ENCODE data around the gene PRPF40B. TPM values are rescaled to one million over a fixed set of nuclear protein-coding genes. Genes with fewer than 3 reads are reported as not detected.
A peak's percentile ranks its signal among the peaks of the same experiment; 100 is the strongest.

The PRPF40B gene
- total RNA-seq, 1 donor from 2014 or later = 33.4 TPM

DNA sequence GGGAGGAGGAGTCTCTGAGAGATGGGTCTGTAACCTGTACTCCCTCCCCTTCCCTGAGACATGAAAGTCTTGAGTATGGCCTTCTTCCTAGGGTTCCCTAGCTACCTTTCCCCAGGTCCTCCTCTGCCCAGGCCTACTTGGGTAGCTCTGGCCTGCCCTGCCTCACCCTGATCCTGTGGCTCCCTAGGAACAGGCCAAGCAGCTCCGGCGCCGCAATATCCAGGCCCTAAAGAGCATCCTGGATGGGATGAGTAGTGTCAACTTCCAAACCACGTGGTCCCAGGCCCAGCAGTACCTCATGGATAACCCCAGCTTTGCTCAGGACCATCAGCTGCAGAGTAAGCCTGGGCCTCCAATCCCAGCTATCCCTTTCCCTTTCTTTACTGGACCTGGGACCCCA, 12.3 kb downstream of the PRPF40B start:
- no peak for DNase-seq (ENCODE audit: low spot score)

DNA sequence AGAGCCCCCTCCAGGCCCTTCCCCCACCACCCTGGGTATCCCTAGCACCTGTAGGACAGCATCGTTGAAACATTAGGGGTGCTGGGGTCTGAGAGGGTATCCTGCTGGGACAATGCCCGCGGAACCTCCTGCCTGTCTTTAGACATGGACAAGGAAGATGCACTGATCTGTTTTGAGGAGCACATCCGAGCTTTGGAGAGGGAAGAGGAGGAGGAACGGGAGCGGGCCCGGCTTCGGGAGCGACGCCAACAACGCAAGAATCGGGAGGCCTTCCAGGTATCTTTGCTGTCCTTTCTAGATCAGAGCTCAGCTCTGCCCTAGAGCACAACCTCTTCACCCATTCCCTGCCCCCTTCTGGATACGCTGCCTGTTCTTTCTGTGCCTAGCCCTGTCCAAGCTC, 13.2 kb downstream of the PRPF40B start:
- DNase-seq (ENCODE audit: low spot score) = no peak

DNA sequence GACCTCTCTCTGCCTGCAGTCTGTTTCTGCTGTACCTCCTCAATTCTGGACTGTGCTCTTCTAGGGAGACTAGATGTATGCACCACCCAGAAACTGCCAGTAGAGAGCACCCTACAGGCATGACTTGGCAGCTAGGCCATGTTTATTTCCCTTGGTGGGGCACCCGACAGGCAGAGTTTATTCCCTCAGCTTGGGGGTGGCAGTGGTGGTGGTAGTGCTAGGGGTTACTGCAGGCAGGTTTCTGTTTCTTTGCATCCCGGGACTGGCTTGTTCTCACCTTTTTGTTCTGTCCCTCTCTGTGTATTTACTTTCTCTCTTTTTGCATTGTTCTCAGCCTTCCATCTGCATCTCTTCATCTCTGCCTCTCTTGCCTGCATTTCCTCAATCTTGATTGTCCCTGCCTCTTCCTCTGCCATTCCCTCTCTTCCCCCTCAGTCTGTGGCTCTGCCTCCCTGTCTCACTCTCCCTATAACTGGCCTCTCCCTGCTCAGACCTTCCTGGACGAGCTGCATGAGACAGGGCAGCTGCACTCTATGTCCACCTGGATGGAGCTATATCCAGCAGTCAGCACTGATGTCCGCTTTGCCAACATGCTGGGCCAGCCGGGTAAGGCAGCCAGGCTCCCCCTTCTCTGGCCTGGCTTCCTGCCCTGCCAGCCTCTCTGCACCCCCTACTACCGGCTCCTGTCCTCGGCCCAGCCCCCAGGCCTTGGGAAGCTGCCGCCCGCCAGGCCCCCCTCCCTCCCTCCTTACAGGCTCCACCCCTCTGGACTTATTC, 13.8 kb downstream of the PRPF40B start:
- peak; percentile 54 for DNase-seq (ENCODE audit: low spot score)

DNA sequence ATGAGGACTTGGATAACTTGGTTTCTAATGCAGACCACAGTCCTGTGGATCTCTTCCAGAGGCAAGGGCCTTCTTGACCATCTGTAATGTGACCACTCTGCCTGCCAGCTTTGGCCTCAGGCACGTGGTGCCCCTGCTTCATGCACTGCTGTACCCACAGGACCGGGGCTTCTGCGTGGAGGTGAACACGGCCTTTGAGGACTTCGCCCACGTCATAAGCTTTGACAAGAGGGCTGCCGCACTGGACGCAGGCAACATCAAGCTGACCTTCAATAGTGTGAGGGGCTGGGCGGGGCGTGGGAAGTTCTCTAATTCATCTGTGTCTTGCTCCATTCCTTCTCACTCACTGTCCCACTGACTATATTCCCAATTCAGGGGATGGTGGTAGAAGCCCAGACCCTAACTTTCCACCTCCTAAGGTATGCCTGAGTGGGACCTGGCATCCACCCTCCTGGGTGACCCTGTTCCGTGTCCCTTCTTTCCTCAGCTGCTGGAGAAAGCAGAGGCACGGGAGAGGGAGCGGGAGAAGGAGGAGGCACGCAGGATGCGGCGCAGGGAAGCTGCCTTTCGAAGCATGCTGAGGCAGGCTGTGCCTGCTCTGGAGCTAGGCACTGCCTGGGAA, 18.5 kb downstream of the PRPF40B start:
- no peak for DNase-seq (ENCODE audit: low spot score)

DNA sequence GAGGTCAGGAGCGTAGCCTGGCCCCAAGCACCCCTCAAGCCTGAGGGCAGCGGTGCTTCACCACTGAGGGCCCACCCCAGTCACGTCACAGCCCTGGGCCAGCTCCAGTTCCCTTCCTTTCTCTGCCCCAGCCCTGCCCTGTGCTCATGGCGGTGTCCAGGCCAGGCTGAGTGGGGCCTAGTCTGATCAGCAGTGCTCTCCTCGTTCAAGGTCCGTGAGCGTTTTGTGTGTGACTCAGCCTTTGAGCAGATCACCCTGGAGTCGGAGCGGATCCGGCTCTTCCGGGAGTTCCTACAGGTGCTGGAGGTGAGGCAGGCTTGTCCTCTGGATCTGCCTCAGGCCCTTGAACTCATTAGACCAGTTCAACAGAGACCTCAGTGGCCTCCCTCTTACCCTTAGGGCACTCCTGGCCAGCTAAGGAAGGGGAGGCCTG, 19.0 kb downstream of the PRPF40B start:
- no peak for DNase-seq (ENCODE audit: low spot score)

DNA sequence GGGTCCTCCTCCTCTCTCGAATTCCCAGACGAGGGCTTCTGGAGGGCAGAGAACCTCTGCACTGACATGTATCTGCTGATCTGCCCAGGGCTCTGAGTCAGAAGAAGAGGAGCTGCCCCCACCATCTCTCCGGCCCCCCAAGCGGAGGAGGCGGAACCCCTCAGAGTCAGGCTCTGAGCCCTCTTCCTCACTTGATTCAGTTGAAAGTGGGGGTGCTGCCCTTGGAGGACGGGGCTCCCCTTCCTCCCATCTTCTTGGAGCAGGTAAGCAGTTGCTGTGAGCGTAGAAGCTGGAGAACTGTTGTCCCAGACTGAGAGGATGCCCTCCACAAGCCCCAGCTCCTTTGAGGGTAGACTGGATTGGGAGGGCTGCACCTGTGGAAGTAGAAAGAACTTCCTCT, 19.8 kb downstream of the PRPF40B start:
- DNase-seq (ENCODE audit: low spot score) = no peak

DNA sequence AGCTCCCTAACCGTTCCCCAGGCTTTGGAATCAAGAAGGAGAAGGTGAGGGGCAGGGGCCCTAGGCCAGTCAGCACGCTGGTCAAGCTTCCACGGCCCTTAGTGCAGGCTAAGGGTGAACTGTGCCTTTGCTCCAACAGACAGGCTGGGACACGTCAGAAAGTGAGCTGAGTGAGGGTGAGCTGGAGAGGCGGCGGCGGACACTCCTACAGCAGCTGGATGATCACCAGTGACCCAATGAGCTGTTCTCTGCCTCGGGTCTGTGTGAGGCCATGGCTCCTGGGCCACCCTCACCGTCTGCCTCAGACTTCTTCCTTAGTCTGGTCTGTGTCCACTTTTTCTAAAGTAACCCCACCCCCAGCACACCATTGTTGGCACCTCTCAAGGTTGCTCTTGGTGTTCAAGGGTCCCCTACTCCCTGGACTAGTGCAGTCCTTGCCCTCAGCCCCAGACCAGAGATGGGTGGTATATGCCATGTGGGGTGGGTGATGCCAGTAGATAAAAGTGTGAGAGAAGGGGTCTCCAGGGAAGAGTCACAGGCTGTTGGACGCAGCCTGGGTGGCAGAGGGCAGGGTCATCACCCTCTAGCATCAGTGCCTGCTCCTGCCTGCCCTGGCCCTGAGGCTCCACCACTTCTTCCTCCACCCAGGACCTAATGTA, 20.7 kb downstream of the PRPF40B start:
- DNase-seq (ENCODE audit: low spot score) = no peak

DNA sequence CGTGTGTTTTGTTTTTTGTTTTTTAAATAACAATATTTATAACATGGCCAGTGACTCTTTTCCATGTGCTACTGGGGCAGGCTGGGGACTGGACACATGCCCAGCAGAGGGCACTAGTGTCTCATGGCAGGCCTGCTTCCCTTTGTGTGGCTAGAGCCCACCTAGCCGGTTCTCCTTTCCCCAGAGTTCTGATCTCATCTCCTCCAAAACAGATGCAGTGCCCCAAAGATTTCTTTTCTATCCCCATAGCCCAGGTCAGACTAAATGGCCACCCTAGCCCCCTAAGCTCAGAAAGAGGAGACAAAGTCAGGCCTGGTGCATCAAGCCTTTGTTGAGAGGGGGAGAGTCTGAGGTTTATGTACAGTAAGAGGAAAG, 21.2 kb downstream of the PRPF40B start:
- peak; percentile 77 for DNase-seq (ENCODE audit: low spot score)

DNA sequence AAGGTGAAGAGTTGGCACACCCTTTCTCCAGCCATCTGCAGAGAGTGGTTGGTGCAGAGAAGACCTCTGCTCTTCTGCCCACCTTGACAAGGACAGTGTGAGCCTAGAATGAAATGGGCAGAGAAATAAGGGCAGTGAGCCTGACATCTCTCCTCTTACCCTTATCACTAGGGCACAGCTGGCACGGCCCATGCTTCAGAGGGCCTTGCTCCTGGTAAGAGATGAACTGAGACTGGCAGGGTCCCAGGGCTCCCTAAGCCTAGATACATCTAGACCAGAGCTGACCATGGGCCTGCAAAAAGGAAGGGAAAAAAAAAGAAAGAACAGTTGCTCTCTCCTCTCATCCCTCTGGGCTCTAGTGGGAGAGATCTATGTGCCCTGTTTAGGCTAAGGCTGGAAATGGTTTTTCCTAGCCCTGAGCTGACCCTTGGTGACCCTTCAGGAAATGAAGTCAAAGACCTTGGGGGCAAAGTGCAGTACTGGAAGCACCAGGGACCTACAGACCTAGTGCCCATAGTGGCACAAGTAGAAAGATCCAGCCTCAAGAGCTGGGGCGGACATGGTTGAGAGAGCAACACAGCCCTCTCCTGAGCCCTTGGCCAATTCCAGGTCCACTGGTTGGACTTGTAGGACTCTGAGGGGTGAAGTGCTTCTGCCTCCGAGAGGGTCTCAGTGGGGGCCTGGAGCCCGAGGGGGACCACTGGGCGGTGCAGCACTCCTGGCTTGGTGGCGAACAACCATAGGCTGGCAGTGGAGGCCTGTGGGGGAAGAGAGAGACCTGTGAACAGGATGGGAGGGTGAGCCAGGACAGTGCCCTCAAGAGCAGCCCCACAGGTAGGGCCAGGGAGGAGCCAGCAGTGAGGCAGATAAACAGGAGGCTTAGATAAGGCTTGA, 22.0 kb downstream of the PRPF40B start:
- DNase-seq (ENCODE audit: low spot score) = no peak

DNA sequence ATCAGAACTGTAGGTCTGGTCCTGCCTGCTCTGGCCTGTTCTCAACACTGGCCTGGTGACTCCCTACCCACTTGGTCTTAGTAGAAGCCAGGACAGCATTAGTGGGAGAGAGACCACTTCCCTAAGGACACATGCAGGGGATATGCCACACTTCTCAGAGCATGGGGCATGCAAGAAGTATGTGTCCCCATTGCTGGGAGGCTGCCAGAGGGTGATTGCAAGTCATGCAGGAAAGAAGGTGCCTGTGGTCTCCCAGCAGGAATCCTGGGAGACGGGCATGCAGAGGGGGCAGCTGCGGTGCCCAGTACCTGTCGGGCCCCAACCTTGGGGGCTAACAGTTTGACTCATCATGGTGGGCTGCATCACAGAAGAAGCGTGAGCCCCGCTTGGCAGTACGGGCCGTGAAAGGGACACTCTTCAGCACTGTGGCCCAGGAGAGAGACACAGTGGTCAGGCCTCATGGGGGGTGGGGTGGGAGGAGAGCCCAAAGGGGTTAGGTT, 23.0 kb downstream of the PRPF40B start:
- DNase-seq (ENCODE audit: low spot score) = no peak

DNA sequence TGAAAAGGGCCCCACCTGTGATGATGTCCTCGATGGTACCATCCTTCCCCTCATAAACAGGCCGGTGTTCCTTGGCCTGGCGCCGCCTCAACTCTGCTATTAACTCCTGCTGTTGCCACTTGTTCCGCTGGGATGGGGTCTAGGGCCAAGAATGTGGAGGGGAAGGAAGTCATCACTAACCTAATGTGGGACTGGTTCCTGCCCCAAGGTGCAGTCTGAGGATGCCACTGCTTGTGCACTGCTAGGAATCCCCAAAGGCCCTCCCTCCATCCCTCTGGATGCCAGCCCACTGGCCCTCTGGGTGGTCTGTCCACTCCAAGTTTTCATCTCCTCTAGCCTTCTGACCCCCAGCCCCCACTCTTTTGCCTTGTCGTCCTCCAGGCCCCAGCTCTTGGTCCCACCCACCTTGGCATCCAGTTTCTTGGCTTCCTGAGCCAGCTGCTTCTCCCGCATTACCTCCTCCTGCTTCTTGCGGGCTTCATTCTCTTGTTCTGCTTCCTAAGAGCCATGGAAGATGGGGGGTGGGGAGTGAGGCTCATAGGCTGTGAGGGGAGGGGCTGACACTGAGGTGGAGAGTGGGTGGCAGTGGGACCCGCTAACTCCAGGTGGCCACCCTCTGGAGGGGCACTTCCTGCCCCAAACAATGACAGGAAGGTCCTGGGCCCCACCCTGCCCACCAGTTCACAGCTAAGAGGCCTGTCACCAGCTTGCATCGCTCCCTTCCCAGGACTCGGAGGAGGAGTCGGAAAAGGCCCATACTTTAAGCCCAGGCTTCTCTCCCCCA, 23.7 kb downstream of the PRPF40B start:
- DNase-seq (ENCODE audit: low spot score) = no peak

DNA sequence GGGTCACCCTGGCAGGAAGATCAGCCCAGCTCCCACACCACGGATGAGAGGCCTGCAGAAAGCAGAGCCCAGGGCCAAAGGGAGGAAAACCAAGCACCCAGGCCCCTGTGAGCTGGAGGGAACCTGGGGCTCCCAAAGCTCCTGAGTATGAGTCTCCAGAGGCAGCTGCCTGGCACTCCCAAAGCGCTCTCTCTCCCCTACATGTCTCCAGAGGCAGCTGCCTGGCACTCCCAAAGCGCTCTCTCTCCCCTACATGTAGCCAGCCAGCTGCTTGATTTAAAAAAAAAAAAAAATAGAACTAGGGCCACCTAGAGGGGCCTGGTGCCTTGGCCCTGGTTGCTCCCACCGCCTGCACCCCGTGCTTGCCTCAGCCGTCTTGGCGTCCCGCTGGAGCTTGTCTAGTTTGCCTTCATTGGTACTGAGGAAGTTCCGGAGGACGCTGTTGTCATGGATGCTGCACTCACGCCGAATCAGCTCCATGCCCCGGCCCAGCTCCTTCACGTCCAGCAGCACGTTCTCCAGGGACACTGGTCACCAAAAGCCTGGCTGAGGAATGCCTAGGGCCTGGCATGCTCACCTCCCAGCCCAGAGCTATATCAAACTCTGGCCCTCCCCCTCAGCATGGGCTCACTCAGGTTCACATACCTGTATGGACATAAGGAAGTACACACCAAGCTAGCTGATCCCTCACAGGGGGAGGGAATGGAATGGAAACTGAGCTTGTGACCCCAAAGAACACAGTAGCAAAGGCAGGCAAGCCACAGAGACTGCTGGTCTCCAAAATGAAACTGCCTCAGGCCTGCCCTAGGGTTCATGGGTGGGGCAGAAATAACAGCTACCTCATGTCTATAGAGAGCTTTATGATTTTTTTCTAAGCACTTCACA, 24.7 kb downstream of the PRPF40B start:
- no peak for DNase-seq (ENCODE audit: low spot score)

DNA sequence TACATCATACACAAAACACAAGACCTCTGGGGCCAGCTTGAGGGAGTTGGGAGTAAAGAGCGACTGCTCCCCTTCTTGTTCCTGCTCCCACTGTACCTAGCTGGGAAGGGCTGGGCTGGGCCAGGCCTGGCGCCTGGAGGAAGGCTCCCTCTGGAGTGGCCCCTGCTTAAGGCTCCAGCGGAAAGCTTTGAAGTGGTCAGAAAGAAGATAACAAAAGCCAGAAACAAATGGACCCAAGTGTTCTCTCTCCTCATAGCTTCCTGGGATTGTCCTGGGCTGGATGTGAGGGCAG, 25.3 kb downstream of the PRPF40B start:
- no peak for DNase-seq (ENCODE audit: low spot score)

DNA sequence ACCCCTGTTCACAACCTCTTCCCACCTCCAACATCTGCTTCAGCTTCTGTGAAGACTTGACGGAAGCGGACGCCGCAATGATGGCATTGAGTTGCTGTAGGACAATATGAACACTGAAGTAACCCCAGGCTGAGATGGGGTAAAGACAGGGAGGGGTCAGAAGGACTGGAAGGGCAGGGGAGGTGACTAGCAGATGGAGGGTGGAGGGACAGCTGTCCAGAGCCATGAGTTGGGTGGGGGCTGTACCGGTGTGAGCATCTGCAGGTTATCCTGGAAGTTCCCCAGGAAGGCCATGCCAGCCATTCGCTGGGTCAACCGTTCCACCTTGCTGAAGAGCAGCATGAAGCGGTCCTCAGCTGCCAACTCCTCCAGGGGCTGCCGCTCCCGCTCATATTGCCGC, 26.1 kb downstream of the PRPF40B start:
- no peak for DNase-seq (ENCODE audit: low spot score)

DNA sequence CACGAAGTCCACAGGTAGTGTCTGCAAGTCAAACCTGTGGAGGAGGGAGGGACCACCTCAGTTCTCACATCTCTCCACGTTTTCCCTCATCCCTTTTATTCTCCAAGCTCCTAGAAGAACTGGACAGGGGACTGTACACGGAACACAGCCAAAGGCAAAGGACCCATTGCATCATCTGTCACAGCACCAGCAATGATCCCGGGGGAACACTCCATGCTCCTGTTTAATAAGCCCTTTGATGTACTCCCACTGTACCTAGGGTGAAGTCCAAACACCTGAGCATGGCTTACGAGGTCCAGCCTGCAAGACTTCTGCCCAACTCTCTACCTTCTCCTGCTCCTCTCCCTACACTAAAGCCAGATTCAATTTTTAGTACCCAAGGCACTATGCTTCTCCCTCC, 26.5 kb downstream of the PRPF40B start:
- no peak for DNase-seq (ENCODE audit: low spot score)

DNA sequence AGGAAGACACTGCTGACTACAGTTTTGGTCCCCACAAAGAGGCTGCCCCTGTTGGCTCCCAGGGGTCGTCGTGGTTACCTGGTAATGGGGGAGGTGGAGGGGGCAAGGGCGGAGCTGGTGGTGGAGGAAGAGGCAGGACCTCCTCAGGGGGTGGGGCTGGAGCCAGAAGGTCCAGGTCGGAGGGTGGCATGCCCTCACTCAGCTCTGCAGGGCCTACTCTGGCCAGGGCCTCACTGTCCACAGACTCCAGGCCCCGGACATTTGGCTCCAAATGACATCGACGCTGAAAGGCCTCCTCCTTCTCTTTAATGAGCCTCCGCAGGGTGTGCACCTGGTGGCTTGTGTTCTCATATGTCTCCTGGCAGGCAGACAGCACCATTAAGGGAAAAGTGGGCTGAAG, 28.5 kb downstream of the PRPF40B start:
- no peak for DNase-seq (ENCODE audit: low spot score)

DNA sequence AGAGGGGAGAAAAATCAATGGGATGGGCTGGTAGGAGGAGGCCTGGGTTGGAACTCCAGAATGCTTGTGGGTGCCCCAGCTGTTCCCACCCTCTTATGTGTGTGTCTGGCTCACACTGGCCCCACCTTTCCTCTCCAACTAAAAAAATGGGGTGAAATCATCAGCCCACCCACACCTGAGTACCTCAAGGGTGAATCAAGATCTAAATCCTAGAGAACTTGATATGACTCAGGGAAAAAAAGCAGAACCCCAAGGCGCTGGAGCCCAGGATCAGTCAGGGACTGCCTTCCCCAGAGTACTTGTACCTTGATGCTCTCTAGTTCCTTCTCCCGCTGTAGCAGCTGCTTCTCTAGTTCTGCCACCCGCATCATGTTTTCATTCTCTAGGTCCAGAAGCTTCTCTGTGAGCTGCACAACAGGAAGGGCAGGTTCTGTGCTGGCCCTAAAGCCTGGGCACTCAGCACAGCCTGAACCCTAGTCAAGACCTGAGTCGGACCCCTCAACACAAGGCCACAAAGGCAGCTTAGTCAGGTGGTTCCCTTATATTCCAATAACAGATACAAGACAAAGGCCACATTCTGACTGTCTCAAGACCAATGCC, 29.7 kb downstream of the PRPF40B start:
- no peak for DNase-seq (ENCODE audit: low spot score)

DNA sequence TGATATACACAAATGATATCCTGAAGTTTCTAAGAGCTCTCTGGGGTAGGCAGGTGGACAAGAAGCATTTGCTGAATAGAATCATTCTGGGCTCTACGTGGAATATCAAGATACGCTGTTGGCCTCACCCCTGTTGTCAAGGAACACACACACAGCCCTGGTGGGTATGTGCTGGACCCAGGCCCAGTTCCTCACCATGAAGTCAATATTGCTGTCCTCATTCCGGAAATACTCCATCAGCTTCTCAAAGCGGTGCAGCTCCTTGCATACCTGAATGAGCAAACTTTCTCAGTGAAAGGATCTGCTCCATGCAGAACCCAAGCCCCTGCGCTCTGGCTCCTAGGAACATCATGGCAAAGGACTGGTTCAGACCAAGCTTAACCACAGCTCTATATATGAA, 31.4 kb downstream of the PRPF40B start:
- no peak for DNase-seq (ENCODE audit: low spot score)

DNA sequence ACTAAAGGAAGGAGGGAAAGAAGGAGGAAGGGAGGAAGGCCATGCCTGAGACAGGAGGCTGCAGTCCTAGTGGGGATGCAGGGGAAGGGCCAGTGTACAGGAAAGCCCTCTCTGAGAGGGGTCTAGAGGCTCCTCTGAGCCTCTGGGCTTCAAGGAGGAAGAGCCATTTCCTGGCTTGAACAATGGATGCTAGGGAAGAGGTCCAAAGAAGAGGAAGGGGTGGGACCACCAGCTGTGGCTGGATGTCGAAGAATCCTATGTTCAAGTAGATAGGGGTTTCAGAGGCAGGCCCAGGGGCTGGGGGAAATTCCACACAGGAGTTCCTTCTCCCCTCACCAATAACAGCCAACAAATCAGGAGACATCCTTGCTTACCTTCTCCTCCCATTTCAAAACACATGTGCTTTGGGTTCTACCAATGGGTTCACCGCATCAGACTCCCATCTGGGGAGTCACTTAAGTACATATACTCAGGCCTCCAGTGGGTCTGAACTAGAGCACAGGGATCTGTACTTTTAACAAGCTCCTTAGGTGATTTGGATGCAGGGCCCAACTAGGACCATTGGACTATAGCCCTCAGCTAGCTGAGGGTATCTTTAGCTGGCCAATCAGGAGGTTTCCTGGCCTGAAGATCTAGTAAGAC, 32.4 kb downstream of the PRPF40B start:
- no peak for DNase-seq (ENCODE audit: low spot score)
